GM10248 (cell line): ENCODE results near the gene OR2A5.

Source experiments
- CTCF ChIA-PET: fragments of 300-600 bp; sonication (Branson Sonifier 250); formaldehyde crosslinking; extraction: SDS; loops from one replicate; lab custom pipeline; 2021; ENCODE audit warnings: antibody characterized with exemption; lab: Yijun Ruan, JAX
- POLR2A ChIA-PET: fragments of 350-650 bp; sonication (Branson Sonifier 250); formaldehyde crosslinking; extraction: SDS; loops from one replicate; lab custom pipeline; 2020; ENCODE audit warnings: antibody characterized with exemption; lab: Yijun Ruan, JAX
- DNase-seq: peaks from one replicate; pipeline ENCODE4 v3.0.0; 2012; ENCODE audit errors: extremely low spot score
- TF ChIP-seq, protein P1 (sequence below): IDR thresholded peaks from 2 replicates; pipeline ENCODE4 v1.5.1; 2012; ENCODE audit warnings: mild to moderate bottlenecking, low read depth; ENCODE audit errors: extremely low read depth, missing control alignments, control extremely low read depth

The OR2A5 gene

DNA sequence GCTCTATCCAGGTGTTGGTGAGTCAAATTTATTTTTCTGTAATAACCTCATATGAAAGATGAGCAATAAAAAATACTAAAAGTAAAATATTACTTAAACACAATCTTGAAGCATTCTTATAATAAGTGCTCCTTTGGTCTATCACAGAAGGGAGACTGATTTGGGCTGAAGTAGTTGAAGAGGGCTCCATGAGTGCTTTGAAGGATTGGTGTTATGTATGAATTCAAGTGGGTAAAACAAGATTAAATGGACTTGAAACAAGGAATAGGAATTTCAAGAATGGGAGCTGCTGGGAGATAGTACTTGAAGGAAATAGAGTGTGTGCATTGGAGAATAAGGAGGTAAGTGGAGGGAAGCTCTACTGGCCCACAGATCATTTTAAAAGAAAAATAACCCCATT is 53.3 kb downstream of the OR2A5 start:
- POLR2A ChIA-PET = no interaction called here
- CTCF ChIA-PET = interaction anchor here (1.6 kb wide), 1 partner anchor 25 kb away, joined by 3 read pairs; no protein-coding TSS in a partner anchor
- DNase-seq = no peak
- TF ChIP-seq, protein P1, sequence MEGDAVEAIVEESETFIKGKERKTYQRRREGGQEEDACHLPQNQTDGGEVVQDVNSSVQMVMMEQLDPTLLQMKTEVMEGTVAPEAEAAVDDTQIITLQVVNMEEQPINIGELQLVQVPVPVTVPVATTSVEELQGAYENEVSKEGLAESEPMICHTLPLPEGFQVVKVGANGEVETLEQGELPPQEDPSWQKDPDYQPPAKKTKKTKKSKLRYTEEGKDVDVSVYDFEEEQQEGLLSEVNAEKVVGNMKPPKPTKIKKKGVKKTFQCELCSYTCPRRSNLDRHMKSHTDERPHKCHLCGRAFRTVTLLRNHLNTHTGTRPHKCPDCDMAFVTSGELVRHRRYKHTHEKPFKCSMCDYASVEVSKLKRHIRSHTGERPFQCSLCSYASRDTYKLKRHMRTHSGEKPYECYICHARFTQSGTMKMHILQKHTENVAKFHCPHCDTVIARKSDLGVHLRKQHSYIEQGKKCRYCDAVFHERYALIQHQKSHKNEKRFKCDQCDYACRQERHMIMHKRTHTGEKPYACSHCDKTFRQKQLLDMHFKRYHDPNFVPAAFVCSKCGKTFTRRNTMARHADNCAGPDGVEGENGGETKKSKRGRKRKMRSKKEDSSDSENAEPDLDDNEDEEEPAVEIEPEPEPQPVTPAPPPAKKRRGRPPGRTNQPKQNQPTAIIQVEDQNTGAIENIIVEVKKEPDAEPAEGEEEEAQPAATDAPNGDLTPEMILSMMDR = no peak

DNA sequence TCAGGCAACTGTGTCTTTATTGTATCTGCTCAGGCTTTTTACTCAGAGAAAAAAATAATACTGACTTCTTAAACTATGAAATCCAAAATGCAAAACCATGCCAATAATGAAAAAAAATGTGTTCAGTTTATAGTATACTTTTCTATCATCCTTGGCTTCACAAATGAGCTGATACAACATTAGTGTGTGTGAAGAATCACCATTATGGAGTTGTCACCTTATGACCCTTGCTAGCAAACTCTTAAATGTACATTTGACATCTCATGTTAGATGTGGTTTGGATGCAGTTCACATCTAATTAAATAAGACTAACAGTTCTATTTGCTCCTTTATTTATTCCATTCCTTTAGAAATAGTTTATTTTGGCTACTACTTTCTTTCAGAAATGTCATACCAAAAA is 56.5 kb downstream of the OR2A5 start:
- no peak for DNase-seq
- TF ChIP-seq, protein P1 = no peak
- ChIA-PET POLR2A (no interaction called here), CTCF (no interaction called here)
